Fibroblast of lung (primary cell): Measurements from ENCODE around the gene LHX4. TPM values are rescaled to one million over a fixed set of nuclear protein-coding genes. Genes with fewer than 3 reads are reported as not detected.

Experiments used
- DNase-seq, 2 donors: peaks; one replicate each; pipeline versions ENCODE4 v3.0.0 to v3.0.0-alpha.2; 2010; ENCODE audit warnings: low read depth in 2 of 2
- H2AFZ ChIP-seq: 2 replicates; pipeline ENCODE4 v1.5.1; 2012; ENCODE audit warnings: low read length, control low read depth, inconsistent platforms
- H3K27ac ChIP-seq: 2 replicates; pipeline ENCODE4 v1.5.1; 2011; ENCODE audit warnings: low read length, control low read depth; ENCODE audit not compliant: insufficient read depth
- H3K27me3 ChIP-seq: 2 replicates; pipeline ENCODE4 v1.5.1; 2011; ENCODE audit warnings: mild to moderate bottlenecking, low read length; ENCODE audit not compliant: control insufficient read depth, insufficient read depth
- H3K36me3 ChIP-seq: 2 replicates; pipeline ENCODE4 v1.5.1; 2011; ENCODE audit warnings: low read length; ENCODE audit not compliant: control insufficient read depth, insufficient read depth
- H3K4me1 ChIP-seq: 2 replicates; pipeline ENCODE4 v1.5.1; 2011; ENCODE audit warnings: low read length; ENCODE audit not compliant: control insufficient read depth, insufficient read depth; ENCODE audit errors: extremely low read depth
- H3K4me2 ChIP-seq: 2 replicates; pipeline ENCODE4 v1.5.1; 2011; ENCODE audit warnings: low read length, control low read depth; ENCODE audit not compliant: insufficient read depth; ENCODE audit errors: extremely low read depth
- H3K4me3 ChIP-seq, 4 experiments: fragments of 200-600 bp in 1 of 4; sonication (generic) in 1 of 4; replicated peaks in 1 of 4; 2 replicates each; pipeline ENCODE4 v1.5.1; 2011 to 2016; ENCODE audit warnings: low read length in 4 of 4, low read depth in 3 of 4, mild to moderate bottlenecking in 3 of 4, control low read depth in 2 of 4, inconsistent platforms in 1 of 4, mixed read lengths in 1 of 4; ENCODE audit not compliant: insufficient read depth in 1 of 4; ENCODE audit errors: control extremely low read depth in 1 of 4
- H3K79me2 ChIP-seq: 2 replicates; pipeline ENCODE4 v1.5.1; 2012; ENCODE audit warnings: mild to moderate bottlenecking, low read length, inconsistent platforms; ENCODE audit not compliant: control insufficient read depth, insufficient read depth
- H3K9ac ChIP-seq: 2 replicates; pipeline ENCODE4 v1.5.1; 2011; ENCODE audit warnings: mild to moderate bottlenecking, low read length, control low read depth; ENCODE audit not compliant: insufficient read depth
- H3K9me3 ChIP-seq: 2 replicates; pipeline ENCODE4 v1.5.1; 2012; ENCODE audit warnings: low read depth, low read length; ENCODE audit not compliant: control insufficient read depth, insufficient read depth
- H4K20me1 ChIP-seq: 2 replicates; pipeline ENCODE4 v1.5.1; 2011; ENCODE audit warnings: low read length; ENCODE audit not compliant: control insufficient read depth, insufficient read depth; ENCODE audit errors: extremely low read depth
- EZH2 ChIP-seq: IDR thresholded peaks from 2 replicates; pipeline ENCODE4 v1.5.1; 2012; ENCODE audit warnings: low read length, control low read depth, mild to moderate bottlenecking; ENCODE audit errors: missing control alignments
- polyA plus RNA-seq, 2 donors: library from polyadenylated mRNA; depleted of rRNA in 1 of 2; stranded (reverse) in 1 of 2; unstranded in 1 of 2; fragments of >200 nt; gene quantifications; 2 replicates each; pipeline ENCODE4 v1.2.1, GENCODE V29; 2011 to 2012; ENCODE audit warnings: missing spikeins in 1 of 2
- total RNA-seq: library from RNA; depleted of rRNA; stranded (reverse); fragments of >200 nt; gene quantifications from 2 replicates; pipeline ENCODE4 v1.2.1, GENCODE V29; 2014
- TF ChIP-seq, protein P1 (sequence below), 2 donors: IDR thresholded peaks in 1 of 2; conservative IDR thresholded peaks in 1 of 2; 1 replicate in 1 of 2; 2 replicates in 1 of 2; pipeline ENCODE4 v1.5.1; 2011 to 2012; ENCODE audit warnings: low read length in 2 of 2, control low read depth in 1 of 2, inconsistent platforms in 1 of 2, low read depth in 1 of 2, mild to moderate bottlenecking in 1 of 2

Gene LHX4
- total and polyA plus RNA-seq, 2 donors (not counting 1 experiment from before 2014, with no cell fraction given) = 0.03 to 0.33 TPM

DNA sequence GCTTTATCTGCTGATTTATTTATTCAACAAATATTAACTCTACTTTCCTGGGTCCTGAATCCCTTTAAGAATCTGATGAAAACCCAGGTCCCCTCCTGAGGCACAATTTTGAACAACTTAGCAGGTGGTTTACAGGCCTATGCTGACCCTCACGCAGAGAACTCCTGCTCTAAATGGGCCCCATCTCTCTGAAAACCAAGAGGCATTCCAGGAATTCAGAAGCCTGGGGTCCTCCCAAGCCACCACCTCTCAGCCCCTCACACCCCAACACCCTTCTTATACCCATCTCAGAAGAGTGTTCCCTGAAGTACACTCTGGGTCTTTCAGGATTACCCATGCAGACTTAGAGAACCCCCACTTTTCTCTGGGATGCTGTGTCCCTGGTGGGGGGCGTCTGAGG, 34.5 kb downstream of the LHX4 start:
- Histone ChIP-seq H3K4me1 (no peaks in the 10 kb centered on the region), H3K9me3 (no peaks in the 10 kb centered on the region), H3K4me2 (no peak overlapping the region), H3K9ac (no peak overlapping the region), H3K4me3 (no peak overlapping the region), H3K27me3 (peaks cover 13% of the 10 kb centered on the region), H3K36me3 (no peaks in the 10 kb centered on the region), H4K20me1 (no peaks in the 10 kb centered on the region), H2AFZ (no peak overlapping the region), H3K27ac (no peak overlapping the region), H3K79me2 (no peaks in the 10 kb centered on the region)
- DNase-seq = no peak
- TF ChIP-seq, protein P1, sequence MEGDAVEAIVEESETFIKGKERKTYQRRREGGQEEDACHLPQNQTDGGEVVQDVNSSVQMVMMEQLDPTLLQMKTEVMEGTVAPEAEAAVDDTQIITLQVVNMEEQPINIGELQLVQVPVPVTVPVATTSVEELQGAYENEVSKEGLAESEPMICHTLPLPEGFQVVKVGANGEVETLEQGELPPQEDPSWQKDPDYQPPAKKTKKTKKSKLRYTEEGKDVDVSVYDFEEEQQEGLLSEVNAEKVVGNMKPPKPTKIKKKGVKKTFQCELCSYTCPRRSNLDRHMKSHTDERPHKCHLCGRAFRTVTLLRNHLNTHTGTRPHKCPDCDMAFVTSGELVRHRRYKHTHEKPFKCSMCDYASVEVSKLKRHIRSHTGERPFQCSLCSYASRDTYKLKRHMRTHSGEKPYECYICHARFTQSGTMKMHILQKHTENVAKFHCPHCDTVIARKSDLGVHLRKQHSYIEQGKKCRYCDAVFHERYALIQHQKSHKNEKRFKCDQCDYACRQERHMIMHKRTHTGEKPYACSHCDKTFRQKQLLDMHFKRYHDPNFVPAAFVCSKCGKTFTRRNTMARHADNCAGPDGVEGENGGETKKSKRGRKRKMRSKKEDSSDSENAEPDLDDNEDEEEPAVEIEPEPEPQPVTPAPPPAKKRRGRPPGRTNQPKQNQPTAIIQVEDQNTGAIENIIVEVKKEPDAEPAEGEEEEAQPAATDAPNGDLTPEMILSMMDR (conservative IDR thresholded peaks at IDR 0.05 in 1 of 2, IDR thresholded peaks at IDR 0.05 in 1 of 2; ENCODE audit: low read depth in 1 of 2, low read length in 2 of 2) = no peak
- TF ChIP-seq EZH2 = no peak

DNA sequence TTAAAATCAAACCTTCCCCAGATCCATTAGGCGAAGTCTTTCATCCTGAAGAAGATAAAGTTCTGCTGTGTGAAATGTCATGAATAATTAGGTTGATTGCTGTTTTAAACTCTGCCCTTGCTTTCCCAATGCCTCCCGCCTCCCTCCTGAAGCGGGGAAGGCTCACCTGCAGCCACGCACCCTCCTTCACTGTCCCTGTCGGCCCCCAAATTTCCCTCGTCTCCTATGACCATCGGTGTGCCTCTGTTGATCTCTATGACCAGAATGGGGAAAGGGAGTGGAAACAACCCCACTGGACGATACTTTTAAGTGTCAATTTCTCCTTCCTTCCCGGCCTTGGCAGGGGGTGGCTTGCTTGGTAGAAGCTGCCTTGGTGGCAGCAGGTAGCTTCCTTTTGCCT, 35.1 kb downstream of the LHX4 start:
- no peak for TF ChIP-seq EZH2
- TF ChIP-seq, protein P1 (conservative IDR thresholded peaks at IDR 0.05 in 1 of 2, IDR thresholded peaks at IDR 0.05 in 1 of 2; ENCODE audit: low read depth in 1 of 2, low read length in 2 of 2) = no peak
- DNase-seq = no peak
- Histone ChIP-seq H3K79me2 (no peaks in the 10 kb centered on the region), H3K4me2 (no peak overlapping the region), H3K27ac (no peak overlapping the region), H3K36me3 (no peaks in the 10 kb centered on the region), H3K27me3 (peaks cover 12% of the 10 kb centered on the region), H3K9me3 (no peaks in the 10 kb centered on the region), H4K20me1 (no peaks in the 10 kb centered on the region), H2AFZ (no peak overlapping the region), H3K4me1 (no peaks in the 10 kb centered on the region), H3K4me3 (no peak overlapping the region), H3K9ac (no peak overlapping the region)

DNA sequence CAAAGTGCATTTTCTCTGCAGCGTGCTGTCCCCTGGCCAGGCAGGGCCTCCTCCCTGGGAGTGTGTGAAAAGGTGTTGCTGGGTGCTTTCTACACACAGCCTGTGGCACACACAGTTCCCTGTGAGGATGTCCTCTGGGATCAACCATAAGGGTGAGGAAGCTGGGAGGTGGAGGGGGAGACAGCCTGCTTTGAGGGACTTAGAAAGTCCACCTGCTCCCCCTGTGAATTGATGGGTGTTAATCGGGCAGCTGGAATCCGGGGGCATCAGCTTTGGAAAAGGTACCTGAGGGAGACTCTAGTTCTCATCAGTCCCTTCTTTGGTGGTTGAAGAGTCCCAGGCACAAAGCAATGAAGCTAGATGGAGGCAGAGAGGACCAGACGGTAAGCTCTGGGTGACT, 35.8 kb downstream of the LHX4 start:
- peaks cover under 1% of the 10 kb centered on the region for H3K4me1 ChIP-seq
- no peaks in the 10 kb centered on the region for H3K36me3 ChIP-seq
- no peak overlapping the region for H3K4me2 ChIP-seq
- no peaks in the 10 kb centered on the region for H3K9me3 ChIP-seq
- H2AFZ ChIP-seq = no peak overlapping the region
- no peak overlapping the region for H3K4me3 ChIP-seq
- no peaks in the 10 kb centered on the region for H3K79me2 ChIP-seq
- peaks cover 8% of the 10 kb centered on the region for H3K27me3 ChIP-seq
- H3K9ac ChIP-seq = no peak overlapping the region
- no peak overlapping the region for H3K27ac ChIP-seq
- no peaks in the 10 kb centered on the region for H4K20me1 ChIP-seq
- no peak for DNase-seq
- TF ChIP-seq, protein P1 (conservative IDR thresholded peaks at IDR 0.05 in 1 of 2, IDR thresholded peaks at IDR 0.05 in 1 of 2; ENCODE audit: low read depth in 1 of 2, low read length in 2 of 2) = no peak
- TF ChIP-seq EZH2 = no peak
